GM10266 (cell line): ENCODE results near the gene GIGYF2.

ENCODE experiments used
- DNase-seq: peaks from one replicate; pipeline ENCODE4 v3.0.0; 2012; ENCODE audit errors: extremely low spot score
- TF ChIP-seq, protein P1 (sequence below): IDR thresholded peaks from 2 replicates; pipeline ENCODE4 v1.5.1; 2012; ENCODE audit warnings: mild to moderate bottlenecking, low read depth; ENCODE audit not compliant: control insufficient read depth, insufficient read depth; ENCODE audit errors: missing control alignments

Gene GIGYF2

DNA sequence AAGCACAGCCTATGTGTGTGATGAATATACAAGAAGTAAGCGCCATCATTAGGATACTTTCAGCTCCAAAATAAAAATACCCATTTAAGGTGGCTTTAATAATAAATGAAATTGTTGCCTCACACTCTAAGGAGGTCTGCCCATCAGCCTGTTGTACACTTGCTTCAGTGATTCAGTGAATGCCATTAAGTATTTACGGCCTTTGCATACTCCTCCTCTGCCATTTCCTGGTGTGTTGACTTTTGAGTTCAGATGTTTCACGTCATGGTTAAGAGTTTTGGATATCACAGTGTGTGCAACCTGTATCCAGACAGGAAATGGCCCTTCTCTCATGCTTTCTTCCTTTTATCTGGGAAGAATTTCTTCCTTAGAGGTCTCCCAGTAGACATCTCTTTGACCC lies 134.4 kb downstream of the GIGYF2 start:
- TF ChIP-seq, protein P1, sequence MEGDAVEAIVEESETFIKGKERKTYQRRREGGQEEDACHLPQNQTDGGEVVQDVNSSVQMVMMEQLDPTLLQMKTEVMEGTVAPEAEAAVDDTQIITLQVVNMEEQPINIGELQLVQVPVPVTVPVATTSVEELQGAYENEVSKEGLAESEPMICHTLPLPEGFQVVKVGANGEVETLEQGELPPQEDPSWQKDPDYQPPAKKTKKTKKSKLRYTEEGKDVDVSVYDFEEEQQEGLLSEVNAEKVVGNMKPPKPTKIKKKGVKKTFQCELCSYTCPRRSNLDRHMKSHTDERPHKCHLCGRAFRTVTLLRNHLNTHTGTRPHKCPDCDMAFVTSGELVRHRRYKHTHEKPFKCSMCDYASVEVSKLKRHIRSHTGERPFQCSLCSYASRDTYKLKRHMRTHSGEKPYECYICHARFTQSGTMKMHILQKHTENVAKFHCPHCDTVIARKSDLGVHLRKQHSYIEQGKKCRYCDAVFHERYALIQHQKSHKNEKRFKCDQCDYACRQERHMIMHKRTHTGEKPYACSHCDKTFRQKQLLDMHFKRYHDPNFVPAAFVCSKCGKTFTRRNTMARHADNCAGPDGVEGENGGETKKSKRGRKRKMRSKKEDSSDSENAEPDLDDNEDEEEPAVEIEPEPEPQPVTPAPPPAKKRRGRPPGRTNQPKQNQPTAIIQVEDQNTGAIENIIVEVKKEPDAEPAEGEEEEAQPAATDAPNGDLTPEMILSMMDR, result no peak
- DNase-seq, result no peak

DNA sequence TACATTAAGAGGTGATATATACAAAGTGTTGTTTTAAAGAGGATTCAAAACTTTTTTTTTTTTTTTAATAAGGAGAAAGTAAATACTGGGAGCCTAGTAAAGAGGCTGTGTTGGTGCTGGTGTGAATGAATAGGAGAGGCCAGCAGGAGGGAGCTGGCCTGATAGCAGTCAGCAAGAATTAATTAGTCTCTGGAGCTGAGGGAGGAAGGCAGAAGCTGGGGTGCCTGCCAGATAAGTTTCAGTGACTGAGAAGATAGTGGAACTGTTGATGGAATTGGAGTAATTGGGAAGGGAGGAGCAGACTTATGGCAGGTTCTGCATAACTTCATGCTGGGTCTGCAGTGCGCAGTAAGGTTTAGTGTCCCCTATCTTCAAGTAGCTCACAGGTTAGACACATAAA lies 136.7 kb downstream of the GIGYF2 start:
- no peak for DNase-seq

DNA sequence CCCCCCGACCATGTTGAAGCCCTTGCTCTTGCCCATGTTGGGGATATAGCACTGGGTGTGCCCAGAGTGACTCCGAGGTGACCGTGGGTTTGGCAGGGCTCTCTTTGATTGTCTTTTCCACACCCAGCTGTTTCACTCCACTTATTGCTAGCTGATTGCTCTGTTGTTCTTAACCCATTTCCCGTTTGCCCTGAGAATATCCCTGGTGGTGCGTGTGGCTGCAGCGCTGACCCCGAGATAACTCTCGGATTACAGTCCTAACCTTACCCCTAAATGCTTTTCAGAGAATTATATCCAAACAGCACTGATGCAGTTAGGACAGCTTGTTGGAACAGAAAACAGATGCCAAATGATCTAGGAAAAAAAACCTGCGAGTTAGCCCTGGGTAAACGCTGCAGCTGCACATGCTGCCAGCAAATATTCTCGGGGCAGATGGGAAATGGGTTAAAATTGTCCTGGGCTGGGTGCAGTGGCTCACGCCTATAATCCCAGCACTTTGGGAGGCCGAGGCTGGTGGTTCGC lies 138.6 kb downstream of the GIGYF2 start:
- TF ChIP-seq, protein P1, result no peak
- DNase-seq, result no peak

More for the DNA sequence above, 136.7 kb downstream of the GIGYF2 start:
- TF ChIP-seq, protein P1, result no peak

DNA sequence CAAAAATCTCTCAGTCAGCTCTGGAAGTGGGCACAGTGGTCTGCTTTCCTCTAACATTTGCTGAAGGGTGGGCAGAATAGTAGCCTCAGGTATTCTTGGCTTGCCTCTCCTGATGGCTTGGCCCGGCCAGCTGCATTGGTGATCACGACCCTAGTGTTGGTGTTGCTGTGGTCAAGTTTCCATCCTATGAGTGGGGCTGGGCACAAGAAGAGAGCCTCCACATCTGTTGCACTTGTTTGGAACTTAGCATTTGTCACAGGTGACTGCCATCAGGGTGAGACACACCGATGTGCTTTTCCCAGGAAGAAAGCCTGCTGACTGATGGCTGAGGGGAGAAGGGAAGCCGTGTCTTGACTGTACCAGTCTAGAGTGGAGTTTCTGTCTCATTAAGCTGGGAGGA lies 139.8 kb downstream of the GIGYF2 start:
- DNase-seq, result no peak
- TF ChIP-seq, protein P1, result no peak

DNA sequence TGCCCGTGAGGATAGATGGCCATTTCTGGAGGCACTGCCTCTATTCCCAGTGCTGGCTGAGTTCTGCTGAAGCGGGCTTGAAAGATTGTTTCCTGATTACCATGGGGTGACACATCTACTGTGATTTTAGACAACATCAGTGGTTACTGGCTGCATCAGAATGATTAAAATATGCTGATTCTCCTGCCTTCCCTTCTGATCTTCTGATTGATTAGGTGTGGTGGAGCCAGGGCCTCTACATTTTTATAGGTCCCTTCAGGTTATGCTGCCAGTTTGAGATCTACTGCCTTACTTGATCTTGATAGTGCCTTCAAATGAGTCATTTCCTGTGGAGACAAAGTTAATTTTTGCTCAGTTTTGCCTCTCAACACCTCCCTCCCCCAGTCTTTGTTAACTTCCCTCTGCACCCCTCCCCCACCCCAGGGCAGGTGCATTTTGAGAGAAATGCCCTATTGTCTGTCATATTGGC lies 141.3 kb downstream of the GIGYF2 start:
- peak; percentile 48 for DNase-seq
- TF ChIP-seq, protein P1, result no peak

DNA sequence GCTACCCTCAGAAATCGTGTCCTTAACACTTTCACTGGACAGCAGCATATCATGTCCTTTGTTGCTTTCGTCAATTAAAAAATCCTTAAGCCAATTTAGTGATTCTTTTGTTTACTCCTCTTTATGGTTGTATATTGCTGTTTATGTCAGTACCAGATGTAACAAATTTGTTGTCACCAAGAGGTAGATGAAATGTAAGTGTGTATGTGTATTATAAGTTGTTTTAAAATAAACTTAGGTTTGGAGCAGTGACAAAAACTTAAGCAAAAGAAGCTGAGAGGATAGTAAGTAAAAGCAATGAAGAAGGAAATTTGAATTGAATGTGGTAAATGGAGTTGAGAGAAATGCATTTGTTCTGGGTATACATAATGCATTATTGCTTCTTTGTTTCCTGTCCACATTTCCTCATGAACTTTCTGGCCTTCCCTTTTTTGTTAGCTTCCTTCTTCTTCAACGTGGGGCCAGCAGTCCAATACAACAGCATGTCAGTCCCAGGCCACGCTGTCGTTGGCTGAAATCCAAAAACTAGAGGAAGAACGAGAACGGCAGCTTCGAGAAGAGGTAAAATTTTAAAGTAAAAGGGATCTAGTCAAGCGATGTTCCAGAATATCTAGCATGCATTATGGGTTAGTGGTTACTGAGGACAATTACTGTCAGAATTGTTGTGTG lies 142.4 kb downstream of the GIGYF2 start:
- TF ChIP-seq, protein P1, result no peak
- no peak for DNase-seq

DNA sequence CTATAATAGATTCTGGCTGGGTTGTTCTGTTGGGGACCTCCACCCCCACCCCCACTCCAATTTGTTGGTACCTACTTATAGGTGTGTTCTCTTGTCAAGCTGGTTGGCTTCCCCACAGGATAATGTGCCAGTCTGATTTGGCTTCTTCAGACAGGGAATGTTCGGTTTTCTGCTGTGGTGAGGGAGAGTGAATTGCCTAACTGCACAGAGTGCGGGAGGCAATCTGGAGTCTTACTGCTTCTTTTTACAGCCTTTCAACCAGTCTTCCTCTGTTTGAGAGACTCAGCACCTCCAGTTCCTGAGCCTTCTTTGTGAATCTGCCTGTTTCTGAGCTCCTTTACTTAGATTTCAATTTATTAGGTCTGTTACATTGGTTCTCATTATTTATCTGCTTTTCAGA lies 145.6 kb downstream of the GIGYF2 start:
- DNase-seq, result no peak
- TF ChIP-seq, protein P1, result no peak
